ENCODE data around the gene IGSF21. TPM values are rescaled to one million over a fixed set of nuclear protein-coding genes. Genes with fewer than 3 reads are reported as not detected.

The IGSF21 gene
- total and polyA plus RNA-seq, 10 of the 15 experiments (the other 5 are each of a cell fraction or from before 2014, with no cell fraction given): 0.03 to 0.49 TPM; not detected in 8

DNA sequence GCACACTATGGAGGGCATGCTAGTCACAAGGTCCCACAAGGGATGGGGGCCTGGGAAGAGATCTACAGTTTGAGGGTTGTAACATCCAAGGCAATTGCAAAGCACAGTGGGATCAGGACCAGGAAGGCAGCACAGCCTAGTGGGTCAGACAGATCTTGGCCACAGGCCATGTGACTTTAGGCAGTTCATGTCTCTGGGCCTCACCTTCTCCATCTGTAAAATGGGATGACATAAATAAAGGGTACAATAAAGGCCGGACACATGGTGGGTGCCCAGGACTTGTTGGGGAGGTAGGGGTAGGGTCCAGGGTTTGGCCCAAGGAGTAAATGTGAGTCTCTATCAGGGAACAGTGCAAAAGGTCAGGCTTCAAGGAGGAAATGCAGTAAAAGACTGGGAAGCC is 18.1 kb upstream of the IGSF21 start (continued):
- no peak for TF ChIP-seq BCLAF1 (IDR thresholded peaks at IDR 0.05)
- TF ChIP-seq NR2C1 (IDR thresholded peaks at IDR 0.05): no peak
- TF ChIP-seq, protein P1, sequence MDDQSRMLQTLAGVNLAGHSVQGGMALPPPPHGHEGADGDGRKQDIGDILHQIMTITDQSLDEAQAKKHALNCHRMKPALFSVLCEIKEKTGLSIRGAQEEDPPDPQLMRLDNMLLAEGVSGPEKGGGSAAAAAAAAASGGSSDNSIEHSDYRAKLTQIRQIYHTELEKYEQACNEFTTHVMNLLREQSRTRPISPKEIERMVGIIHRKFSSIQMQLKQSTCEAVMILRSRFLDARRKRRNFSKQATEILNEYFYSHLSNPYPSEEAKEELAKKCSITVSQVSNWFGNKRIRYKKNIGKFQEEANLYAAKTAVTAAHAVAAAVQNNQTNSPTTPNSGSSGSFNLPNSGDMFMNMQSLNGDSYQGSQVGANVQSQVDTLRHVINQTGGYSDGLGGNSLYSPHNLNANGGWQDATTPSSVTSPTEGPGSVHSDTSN (IDR thresholded peaks at IDR 0.05; ENCODE audit: insufficient replicate concordance, low read depth, low read length): no peak
- no peak for TF ChIP-seq NBN (IDR thresholded peaks at IDR 0.05)
- no peak for TF ChIP-seq TBL1XR1 (IDR thresholded peaks at IDR 0.05; ENCODE audit: low read depth, low read length)
- TF ChIP-seq NFYB (IDR thresholded peaks at IDR 0.05; ENCODE audit: insufficient read depth, low read depth, low read length): no peak
- no peak for TF ChIP-seq ZNF622 (IDR thresholded peaks at IDR 0.05)
- no peak for TF ChIP-seq DPF2 (IDR thresholded peaks at IDR 0.05)
- TF ChIP-seq E4F1 (IDR thresholded peaks at IDR 0.05; ENCODE audit: borderline replicate concordance, partially characterized antibody): no peak

Data from GM12878 (cell line).